ENCODE data around the gene FOXD1.
"Not testable (repeated sequence)": the region's sequence is repeated elsewhere in the genome, so short reads cannot be mapped to it uniquely, and the experiment has no call there.

Gene FOXD1

DNA sequence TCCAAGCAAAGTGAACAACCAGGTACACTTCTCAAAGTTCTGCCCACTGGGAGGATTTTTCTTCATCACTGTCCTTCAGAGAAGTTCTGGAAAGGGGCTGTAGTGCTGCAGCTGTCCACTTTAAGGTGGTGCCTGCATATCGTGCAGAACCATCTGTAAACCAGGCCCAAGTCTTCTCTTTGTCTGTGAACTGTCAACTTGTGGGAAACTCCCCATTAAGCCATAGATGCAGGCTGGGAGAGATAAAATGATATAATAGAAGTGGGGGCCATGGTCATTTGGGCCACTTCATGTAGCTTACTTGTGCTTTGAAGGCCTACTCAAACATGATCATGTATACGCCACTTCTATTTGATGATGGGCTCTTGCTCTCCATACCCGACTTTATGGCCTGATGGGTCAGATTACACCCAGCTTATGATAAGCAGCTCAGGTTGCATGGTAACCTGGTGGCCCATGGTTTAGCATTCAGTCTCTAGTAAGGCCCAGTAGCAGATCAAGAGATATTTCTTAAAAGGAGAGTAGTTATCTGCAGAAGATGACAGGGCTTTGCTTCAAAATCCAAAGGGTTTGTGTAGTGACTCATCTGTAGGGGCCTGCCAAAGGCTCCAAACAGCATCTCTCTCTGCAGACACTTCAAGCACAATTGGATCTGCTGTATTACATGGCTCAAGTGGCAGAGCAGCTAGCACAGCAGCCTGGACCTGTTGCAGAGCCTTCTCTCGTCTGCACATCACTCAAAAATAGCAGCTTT is 34.0 kb upstream of the FOXD1 start:
- H3K4me3 ChIP-seq (ENCODE audit: low read length), result no peak overlapping the region
- TF ChIP-seq ZNF274 (IDR thresholded peaks at IDR 0.05; ENCODE audit: low read depth, low read length), result no peak

DNA sequence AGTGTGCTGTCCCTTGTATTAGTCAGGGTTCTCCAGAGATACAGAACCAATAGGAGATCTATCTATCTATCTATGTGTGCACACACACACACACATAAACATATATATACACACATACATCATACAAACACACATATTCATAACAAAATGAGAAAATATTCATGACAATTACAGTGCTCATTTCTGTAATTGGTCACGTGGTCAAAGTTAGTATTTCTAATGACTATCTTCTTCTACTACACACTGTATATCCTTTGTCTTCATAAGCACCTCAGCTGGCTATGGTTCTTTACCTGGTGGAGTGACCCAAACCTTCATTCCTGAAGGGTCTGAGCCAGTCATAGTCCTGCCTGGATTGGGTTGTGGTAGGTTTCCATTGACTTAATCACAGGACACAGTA is 31.9 kb upstream of the FOXD1 start:
- TF ChIP-seq ZNF274 (IDR thresholded peaks at IDR 0.05; ENCODE audit: low read depth, low read length), result no peak
- H3K4me3 ChIP-seq (ENCODE audit: low read length), result no peak overlapping the region

DNA sequence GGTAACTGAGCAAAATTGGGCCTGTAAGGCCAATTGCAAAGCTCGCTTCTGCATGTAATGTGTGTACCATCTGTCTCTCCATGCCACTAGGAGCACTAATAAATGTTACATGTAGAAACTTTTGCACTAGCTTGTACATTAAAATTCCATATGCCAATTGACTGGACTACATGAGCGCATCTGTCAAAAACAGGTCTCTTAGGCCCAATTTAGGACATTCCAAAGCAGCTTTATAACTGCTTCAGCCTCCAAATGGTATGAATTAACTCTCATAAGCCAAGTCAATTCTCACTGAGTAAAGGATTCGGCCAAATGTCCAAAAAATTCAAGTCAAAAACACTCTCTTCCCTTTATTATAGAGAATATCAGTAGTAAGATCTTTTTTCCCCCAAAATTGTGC is 23.5 kb upstream of the FOXD1 start:
- TF ChIP-seq ZNF274 (IDR thresholded peaks at IDR 0.05; ENCODE audit: low read depth, low read length), result no peak
- H3K4me3 ChIP-seq (ENCODE audit: low read length), result no peak overlapping the region

DNA sequence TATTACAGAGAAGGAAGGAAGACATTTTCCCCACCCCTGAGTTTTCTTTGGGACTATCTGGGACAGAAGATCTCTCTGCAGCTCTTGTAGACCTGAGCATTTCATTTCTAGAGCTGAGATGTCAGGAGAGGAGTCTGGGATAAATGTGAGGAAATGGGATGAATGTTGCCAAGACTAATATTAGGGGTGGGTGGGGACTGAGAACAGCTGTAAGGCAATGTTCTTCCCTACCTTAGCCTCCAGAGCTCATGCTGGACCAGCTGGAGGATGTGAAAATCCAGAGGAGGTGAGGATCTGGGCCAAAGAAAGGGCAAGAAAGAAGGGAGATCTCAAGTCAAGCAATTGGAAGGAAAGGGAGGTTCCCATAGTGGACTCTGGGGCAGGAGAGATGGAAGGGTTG is 23.1 kb upstream of the FOXD1 start:
- no peak for TF ChIP-seq ZNF274 (IDR thresholded peaks at IDR 0.05; ENCODE audit: low read depth, low read length)
- no peak overlapping the region for H3K4me3 ChIP-seq (ENCODE audit: low read length)

DNA sequence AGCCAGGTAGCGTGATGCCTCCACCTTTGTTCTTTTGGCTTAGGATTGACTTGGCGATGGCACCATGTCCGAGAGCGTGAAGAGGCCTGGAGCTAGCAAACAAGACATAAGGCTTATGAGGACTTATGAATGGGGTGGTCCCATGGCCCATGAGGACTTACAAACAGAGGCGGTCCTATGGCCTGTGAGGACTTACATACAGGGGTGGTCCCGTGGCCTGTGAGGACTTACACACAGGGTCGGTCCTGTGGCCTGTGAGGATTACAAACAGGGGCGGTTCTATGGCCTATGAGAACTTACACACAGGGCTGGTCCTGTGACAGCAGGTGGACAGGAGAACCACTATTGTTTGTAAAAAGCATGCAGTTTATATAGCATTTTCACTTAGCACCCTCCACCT is 21.3 kb upstream of the FOXD1 start:
- no peak for TF ChIP-seq ZNF274 (IDR thresholded peaks at IDR 0.05; ENCODE audit: low read depth, low read length)

DNA sequence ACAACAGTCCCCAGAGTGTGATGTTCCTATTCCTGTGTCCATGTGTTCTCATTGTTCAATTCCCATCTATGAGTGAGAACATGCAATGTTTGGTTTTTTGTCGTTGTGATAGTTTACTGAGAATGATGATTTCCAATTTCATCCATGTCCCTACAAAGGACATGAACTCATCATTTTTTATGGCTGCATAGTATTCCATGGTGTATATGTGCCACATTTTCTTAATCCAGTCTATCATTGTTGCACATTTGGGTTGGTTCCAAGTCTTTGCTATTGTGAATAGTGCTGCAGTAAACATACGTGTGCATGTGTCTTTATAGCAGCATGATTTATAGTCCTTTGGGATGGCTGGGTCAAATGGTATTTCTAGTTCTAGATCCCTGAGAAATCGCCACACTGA is 20.1 kb upstream of the FOXD1 start:
- not testable (repeated sequence) for H3K4me3 ChIP-seq (ENCODE audit: low read length)

More for the DNA sequence above, 21.3 kb upstream of the FOXD1 start:
- no peak overlapping the region for H3K4me3 ChIP-seq (ENCODE audit: low read length)

DNA sequence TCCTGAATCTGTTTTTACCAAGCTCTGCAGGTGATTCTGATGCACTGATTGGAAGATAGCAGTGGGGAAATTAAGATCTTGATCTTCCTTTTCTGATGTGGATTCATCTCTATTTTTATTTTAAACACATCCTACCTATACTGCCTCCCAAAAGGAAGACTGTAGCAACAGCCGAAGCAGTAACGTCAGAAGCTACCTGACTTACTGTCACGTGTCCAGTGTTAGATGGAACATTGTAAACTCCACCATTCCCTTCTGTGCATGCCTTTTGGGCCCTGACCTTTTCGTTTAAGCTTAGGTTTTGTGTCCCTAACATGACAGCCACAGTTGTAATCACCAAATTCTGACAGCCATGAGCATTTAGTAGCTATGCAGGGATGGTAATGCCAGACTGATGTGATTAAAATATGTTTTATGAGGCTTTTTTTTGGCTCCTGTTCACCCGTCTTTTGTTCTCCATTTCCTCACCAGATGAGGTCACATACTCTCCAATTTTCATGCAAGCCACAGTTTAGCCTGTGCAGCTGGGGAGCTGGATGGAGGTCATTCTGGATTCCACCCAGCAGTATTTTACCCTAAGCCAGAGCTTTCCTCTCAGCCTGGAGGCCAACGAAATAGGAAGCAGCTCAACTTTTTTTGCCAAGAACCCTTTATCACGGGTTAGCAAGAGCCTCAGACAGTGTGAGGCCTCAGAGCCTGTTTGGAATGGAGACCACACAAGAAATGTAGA is 15.6 kb upstream of the FOXD1 start:
- no peak overlapping the region for H3K4me3 ChIP-seq (ENCODE audit: low read length)
- no peak for TF ChIP-seq ZNF274 (IDR thresholded peaks at IDR 0.05; ENCODE audit: low read depth, low read length)

DNA sequence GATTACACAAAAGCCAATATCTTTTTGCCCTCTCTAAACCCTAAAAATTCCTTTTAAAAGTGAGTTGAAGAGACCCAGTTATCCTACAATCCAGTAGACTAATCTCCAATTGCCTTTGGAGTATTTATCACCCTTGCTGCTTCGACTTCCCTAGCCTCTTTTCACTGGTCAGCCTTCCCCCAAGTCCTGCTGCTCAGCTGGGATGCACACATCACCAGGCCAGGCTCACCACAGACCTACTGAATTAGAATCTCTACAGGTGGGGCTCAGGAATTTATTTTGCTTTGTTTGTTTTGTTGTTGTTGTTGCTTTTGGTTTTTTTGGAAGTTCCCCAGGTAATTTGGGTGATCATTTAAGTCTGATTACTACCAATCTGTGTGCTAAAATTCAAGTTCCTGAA is 11.6 kb upstream of the FOXD1 start:
- no peak for TF ChIP-seq ZNF274 (IDR thresholded peaks at IDR 0.05; ENCODE audit: low read depth, low read length)
- H3K4me3 ChIP-seq (ENCODE audit: low read length), result no peak overlapping the region

DNA sequence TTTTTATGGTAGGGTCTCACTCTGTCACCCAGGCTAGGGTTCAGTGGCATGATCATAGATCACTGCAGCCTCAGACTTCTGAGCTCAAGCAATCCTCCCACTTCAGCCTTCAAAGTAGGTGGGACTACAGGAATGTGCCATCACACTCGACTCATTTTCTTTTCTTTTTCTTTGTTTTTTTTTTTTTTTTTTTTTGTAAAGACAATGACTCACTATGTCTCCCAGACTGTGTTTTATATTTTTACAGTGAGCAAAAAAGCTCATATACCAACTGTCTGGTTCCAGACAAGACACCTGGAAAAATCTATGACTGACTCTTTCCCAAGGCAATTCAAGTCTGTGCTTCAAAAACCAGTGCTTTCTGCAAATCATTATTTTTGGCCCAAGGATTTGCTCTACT is 10.8 kb upstream of the FOXD1 start:
- no peak for TF ChIP-seq ZNF274 (IDR thresholded peaks at IDR 0.05; ENCODE audit: low read depth, low read length)
- no peak overlapping the region for H3K4me3 ChIP-seq (ENCODE audit: low read length)

DNA sequence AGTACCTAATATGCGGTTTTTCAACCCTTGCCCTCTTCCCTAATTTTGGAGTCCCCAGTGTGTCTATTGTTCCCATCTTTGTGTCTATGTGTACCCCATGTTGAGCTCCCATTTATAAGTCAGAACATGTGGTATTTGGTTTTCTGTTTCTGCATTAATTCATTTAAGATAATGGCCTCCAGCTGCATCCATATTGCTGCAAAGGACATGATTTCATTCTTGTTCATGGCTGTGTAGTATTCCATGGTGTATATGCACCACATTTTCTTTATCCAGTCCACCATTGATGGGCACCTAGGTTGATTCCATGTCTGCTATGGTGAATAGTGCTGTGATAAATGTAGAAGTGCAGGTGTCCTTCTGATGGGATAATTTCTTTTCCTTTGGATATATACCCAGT is 7.9 kb upstream of the FOXD1 start:
- H3K4me3 ChIP-seq (ENCODE audit: low read length), result not testable (repeated sequence)

DNA sequence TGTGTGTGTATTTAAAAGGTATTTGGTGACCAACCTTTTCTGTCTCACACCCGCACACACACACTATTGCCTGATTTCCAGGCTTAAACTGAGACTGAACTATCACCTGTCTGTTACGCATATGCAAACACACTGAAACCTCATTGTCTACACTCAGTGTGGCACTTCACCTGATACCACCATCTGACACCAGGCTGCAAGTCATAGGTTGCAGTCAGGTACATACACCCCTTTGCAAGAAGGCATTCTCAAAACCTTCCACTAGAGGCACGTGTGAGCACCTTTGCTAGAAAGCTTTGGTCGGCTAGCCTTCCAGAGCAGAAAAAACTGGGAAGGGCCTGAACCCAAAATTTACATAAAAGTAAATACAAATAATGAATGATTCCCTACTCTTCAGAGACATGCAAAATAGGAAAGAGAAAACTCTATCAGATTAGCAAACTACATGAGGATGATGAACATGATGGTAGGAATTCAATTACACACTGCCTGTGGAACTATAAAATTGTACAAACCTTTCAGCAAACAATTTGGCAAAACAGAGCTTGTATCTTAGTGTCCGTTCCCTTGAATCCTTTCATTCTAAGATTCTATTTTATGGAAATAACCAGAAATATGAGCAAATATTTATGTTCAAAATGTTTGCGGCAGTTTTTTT is 5.9 kb upstream of the FOXD1 start:
- H3K4me3 ChIP-seq (ENCODE audit: low read length), result no peak overlapping the region
- no peak for TF ChIP-seq ZNF274 (IDR thresholded peaks at IDR 0.05; ENCODE audit: low read depth, low read length)

DNA sequence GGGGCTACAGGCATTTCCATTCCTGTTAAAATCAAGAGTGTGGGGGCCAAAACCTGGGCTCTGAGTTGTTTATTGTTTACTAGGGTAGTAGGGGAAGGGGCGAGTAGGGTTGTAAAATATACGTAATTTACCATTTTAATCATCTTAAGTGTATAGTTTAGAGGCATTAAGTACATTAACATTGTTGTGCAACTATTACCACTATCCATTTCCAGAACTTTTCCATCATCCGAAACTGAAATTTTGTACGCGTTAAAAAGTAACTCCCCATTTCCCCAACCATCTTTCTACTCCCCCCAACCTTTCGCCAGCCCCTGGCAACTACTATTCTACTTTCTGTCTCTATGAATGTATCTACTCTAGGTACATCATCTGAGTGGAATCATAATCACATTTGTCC is 3.6 kb upstream of the FOXD1 start:
- no peak overlapping the region for H3K4me3 ChIP-seq (ENCODE audit: low read length)
- TF ChIP-seq ZNF274 (IDR thresholded peaks at IDR 0.05; ENCODE audit: low read depth, low read length), result no peak

DNA sequence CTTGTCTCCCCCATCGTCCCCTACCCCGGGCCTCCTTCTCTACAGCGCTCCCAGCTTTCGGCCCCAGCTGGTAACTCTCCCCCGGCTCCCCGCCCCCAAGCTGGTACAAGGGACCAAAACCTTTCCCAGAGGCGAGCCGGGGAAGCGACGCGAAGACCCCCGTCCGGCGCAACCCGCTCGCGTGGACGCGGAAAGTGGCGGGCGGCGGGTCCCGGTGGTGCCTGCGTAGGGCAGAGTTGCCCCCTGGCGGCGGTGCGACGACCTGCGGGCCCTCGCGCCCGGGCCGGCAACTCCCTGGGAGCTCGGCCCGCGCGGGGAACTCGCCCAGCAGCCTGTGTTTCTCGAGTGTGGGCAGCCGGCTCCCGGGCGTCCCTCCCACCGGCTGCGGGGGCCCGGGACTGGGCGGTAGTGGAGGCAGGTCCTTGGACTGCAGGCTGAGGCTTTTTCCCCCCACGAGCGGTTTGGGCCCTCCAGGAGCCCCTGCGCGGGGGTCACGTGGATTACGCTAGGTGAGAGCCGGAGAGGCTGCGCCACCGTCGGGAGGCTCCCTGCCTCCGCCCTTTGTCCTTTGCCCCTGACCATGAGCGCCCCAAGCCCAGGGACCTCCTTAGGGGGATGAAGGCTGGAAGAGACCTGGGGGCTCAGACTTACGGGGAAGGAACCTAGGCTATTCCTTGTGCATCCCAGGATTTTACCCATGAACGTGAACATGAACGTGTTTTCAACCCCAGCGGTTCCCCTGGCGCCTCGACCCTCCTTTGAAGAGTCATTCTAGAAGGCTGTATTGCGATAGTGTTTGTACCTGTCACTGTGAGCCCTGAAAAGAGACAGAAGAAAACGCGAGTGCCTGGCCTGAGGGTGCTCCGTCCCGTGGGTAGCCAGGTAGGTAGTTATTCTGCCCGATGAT is 2.9 kb upstream of the FOXD1 start:
- TF ChIP-seq ZNF274 (IDR thresholded peaks at IDR 0.05; ENCODE audit: low read depth, low read length), result no peak
- H3K4me3 ChIP-seq (ENCODE audit: low read length), result no peak overlapping the region; the same call in 1 of the 2 replicates

DNA sequence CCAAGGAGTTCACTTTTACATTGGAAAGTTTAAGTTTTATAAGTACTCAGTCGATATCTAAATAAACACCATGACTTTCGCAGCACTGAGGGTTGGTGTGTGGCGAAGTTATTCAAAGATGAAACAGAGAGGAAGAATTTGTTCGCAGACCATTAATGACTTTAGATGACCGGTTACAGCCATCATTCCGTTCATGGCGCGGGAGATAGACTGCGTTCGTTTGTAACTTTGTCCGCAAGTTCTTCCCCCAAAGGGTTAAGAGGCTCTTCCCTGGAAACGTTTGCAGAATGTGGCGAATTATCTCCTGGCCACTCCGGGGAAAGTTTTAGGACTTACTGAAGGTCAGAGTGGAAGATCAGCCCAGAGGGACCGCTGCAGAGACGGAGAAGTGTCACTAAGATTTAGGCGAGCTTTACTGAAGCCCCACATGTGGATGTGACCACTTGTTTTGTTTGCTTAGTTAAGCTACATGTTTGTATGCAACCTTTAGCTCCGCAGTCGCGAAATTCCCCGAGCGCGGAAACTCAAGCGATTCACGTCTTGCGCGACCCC is 2.2 kb upstream of the FOXD1 start:
- TF ChIP-seq ZNF274 (IDR thresholded peaks at IDR 0.05; ENCODE audit: low read depth, low read length), result no peak
- no peak overlapping the region for H3K4me3 ChIP-seq (ENCODE audit: low read length)
